ENCODE measurements around the gene ZNF804A. TPM values are rescaled to one million over a fixed set of nuclear protein-coding genes. Genes with fewer than 3 reads are reported as not detected.
"Not testable (repeated sequence)": the region's sequence is repeated elsewhere in the genome, so short reads cannot be mapped to it uniquely, and the experiment has no call there.

ZNF804A gene
- total RNA-seq, 4 donors from 2014 or later: 0.19 TPM; not detected in 3

DNA sequence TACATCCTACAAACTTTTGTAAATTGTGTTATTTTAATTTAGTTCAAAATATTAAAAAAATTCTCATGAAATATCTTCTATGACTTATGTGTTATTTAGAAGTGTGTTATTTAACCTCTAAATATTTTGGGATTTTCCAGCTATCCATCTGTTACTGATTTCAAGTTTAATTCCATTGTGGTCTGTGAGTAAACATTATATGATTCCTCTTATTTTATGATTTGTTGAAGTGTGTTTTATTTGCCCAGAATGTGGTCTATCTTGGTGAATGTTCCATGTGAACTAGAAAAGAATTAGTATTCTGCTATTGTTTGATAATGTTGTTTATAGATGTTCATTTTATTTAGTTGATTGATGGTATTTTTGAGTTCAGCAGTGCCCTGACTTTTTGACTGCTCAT, 136.0 kb downstream of the ZNF804A start:
- no peaks in the 10 kb centered on the region for H3K36me3 ChIP-seq
- no peak for DNase-seq
- no peaks in the 10 kb centered on the region for H3K4me1 ChIP-seq
- no peaks in the 10 kb centered on the region for H3K9me3 ChIP-seq
- no peak overlapping the region for H3K4me3 ChIP-seq
- intact Hi-C loops (cut with DNase I): no loop called here
- TF ChIP-seq POLR2A (IDR thresholded peaks at IDR 0.05): no peak
- no peak overlapping the region for H3K27ac ChIP-seq
- H3K27me3 ChIP-seq: no peaks in the 10 kb centered on the region

DNA sequence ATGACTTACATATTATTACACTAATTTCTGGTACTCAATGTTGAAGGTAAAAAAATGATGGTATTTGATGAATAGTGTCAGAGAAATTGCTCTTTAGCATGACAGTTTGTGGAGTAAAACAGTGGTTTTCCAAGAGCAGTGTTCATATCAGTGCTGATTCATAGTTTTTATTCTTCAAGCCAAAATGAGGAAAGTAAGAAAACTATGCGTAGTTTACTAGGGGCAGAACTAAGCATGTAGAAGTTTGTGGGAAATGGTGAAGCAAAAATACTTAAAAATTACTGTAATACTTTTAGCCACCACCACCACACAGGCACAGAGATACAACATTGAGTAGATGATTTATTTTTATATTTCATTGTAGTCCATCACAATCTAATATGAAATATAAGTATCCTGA, 137.3 kb downstream of the ZNF804A start:
- no peak overlapping the region for H3K27ac ChIP-seq
- H3K4me3 ChIP-seq: no peak overlapping the region
- no peaks in the 10 kb centered on the region for H3K27me3 ChIP-seq
- no peak for DNase-seq
- intact Hi-C loops (cut with DNase I): no loop called here
- no peaks in the 10 kb centered on the region for H3K36me3 ChIP-seq
- no peaks in the 10 kb centered on the region for H3K4me1 ChIP-seq
- TF ChIP-seq, protein P1, sequence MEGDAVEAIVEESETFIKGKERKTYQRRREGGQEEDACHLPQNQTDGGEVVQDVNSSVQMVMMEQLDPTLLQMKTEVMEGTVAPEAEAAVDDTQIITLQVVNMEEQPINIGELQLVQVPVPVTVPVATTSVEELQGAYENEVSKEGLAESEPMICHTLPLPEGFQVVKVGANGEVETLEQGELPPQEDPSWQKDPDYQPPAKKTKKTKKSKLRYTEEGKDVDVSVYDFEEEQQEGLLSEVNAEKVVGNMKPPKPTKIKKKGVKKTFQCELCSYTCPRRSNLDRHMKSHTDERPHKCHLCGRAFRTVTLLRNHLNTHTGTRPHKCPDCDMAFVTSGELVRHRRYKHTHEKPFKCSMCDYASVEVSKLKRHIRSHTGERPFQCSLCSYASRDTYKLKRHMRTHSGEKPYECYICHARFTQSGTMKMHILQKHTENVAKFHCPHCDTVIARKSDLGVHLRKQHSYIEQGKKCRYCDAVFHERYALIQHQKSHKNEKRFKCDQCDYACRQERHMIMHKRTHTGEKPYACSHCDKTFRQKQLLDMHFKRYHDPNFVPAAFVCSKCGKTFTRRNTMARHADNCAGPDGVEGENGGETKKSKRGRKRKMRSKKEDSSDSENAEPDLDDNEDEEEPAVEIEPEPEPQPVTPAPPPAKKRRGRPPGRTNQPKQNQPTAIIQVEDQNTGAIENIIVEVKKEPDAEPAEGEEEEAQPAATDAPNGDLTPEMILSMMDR (IDR thresholded peaks at IDR 0.05): no peak
- TF ChIP-seq POLR2A (IDR thresholded peaks at IDR 0.05): no peak
- H3K9me3 ChIP-seq: no peaks in the 10 kb centered on the region
- WGBS, 2 donors: 82 to 86% methylated on average over 1 of the region's 1 CpG

DNA sequence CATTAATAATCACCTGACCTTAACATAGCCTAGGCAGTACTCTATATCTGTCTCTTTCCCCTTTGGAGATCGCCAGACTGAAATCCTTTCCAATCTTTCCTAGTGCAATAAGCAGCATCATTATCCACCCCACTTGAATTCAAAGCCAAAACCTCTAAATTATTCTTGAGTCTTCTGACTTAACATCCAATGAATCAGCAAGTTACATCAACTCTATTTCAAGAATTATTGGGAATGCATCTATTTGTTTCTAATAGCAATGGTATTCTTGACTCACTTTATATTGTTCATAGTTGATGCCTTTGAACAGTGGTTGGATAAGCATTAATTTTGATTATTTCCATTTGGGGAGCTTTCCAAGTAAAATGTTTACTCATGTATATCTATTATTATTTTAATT, 144.8 kb downstream of the ZNF804A start:
- H3K27ac ChIP-seq: no peak overlapping the region
- TF ChIP-seq, protein P1 (IDR thresholded peaks at IDR 0.05): no peak
- intact Hi-C loops (cut with DNase I): no loop called here
- no peak overlapping the region for H3K4me3 ChIP-seq
- no peak for DNase-seq
- H3K36me3 ChIP-seq: no peaks in the 10 kb centered on the region
- H3K27me3 ChIP-seq: no peaks in the 10 kb centered on the region
- no peaks in the 10 kb centered on the region for H3K9me3 ChIP-seq
- no peaks in the 10 kb centered on the region for H3K4me1 ChIP-seq
- 83 to 86% methylated on average over 1 of the region's 1 CpG for WGBS, 2 donors

DNA sequence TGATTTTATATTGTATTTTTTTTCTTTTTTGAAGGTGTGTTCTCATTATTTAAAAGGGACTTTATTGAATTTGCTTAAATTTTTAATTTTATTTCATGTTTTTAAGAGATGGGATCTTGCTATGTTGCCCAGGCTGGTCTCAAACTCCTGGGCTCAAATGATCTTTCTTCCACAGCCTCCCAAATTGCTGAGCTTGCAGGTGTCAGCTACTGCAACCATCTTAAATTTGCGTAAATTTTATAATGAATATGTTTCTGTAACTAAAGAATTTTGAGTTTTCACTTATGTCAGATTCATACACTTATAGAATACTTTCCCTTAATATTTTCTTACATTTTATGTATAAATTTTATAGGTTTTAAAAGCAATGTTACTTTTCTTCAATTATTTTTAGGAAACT, 157.8 kb downstream of the ZNF804A start:
- H3K27me3 ChIP-seq: no peaks in the 10 kb centered on the region
- H3K9me3 ChIP-seq: no peaks in the 10 kb centered on the region
- H3K36me3 ChIP-seq: no peaks in the 10 kb centered on the region
- DNase-seq: no peak
- no peak overlapping the region for H3K27ac ChIP-seq
- intact Hi-C loops (cut with DNase I): no loop called here
- WGBS, 2 donors: 91 to 94% methylated on average over 1 of the region's 1 CpG
- no peak overlapping the region for H3K4me3 ChIP-seq
- TF ChIP-seq POLR2A (IDR thresholded peaks at IDR 0.05): no peak
- TF ChIP-seq, protein P1 (IDR thresholded peaks at IDR 0.05): no peak
- no peaks in the 10 kb centered on the region for H3K4me1 ChIP-seq

DNA sequence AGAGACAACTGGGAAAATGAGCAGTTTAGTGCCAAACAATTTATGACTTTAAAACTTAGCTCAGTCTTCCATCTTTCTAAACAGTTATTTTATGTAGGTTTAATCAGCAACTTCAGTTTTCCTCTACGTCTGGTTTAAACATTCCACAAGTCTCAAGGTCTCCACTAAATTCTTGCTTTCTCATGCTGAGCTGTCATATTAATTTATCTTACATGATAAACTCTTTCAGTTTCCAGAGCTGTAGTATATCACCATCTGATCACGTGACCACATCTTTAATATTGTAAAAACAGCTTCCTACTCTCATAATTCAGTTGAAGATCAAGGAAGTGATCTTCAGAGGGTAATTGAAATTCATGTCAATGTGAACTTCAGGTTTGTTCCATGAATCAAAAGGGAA, 158.6 kb downstream of the ZNF804A start:
- intact Hi-C loops (cut with DNase I): no loop called here
- Histone ChIP-seq H3K36me3 (no peaks in the 10 kb centered on the region), H3K27me3 (no peaks in the 10 kb centered on the region), H3K9me3 (no peaks in the 10 kb centered on the region), H3K4me3 (no peak overlapping the region), H3K4me1 (no peaks in the 10 kb centered on the region), H3K27ac (no peak overlapping the region)
- TF ChIP-seq, protein P1 (IDR thresholded peaks at IDR 0.05): no peak
- no peak for TF ChIP-seq POLR2A (IDR thresholded peaks at IDR 0.05)
- DNase-seq: no peak
- WGBS, 2 donors: 27 to 37% methylated on average over 2 of the region's 2 CpGs

DNA sequence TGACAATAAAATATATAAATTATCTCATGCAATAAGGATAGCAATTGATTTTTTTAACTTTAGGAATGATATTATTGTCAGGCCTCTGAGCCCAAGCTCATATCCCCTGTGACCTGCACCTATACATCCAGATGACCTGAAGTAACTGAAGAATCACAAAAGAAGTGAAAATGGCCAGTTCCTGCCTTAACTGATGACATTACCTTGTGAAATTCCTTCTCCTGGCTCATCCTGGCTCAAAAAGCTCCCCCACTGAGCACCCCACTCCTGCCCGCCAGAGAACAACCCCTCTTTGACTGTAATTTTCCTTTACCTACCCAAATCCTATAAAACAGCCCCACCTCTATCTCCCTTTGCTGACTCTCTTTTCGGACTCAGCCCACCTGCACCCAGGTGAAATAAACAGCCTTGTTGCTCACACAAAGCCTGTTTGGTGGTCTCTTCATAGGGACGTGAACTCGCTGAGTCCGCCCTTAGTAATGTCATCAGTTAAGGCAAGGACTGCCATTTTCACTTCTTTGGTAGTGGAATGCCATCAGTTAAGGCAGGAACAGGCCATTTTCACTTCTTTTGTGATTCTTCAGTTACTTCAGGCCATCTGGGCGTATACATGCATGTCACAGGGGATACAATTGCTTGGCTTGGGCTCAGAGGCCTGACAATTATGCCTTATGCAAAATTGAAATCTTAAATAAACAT, 161.4 kb downstream of the ZNF804A start:
- H3K27me3 ChIP-seq; intact Hi-C loops (cut with DNase I): not testable (repeated sequence)
- WGBS, 2 donors: 78 to 85% methylated on average over 6 of the region's 6 CpGs

More for the DNA sequence above, 161.4 kb downstream of the ZNF804A start:
- H3K27ac ChIP-seq, H3K4me3 ChIP-seq, H3K9me3 ChIP-seq, H3K4me1 ChIP-seq, H3K36me3 ChIP-seq, DNase-seq: not testable (repeated sequence)

All from esophagus squamous epithelium (tissue), 5 donors.